Astrocyte (in vitro differentiated cells and primary cell): ENCODE data around the gene DLGAP4. TPM values are rescaled to one million over a fixed set of nuclear protein-coding genes. Genes with fewer than 3 reads are reported as not detected.

Experiments used
- DNase-seq: peaks from one replicate; pipeline ENCODE4 v3.0.0-alpha.2; 2010; ENCODE audit warnings: low read depth
- FAIRE-seq: peaks from 2 replicates; lab custom pipeline; 2011; peaks lifted over from hg19 to GRCh38; lab: Jason Lieb, UNC
- H2AFZ ChIP-seq: 2 replicates; pipeline ENCODE4 v1.6.0; 2012; ENCODE audit warnings: low read depth, low read length, inconsistent platforms
- H3K27ac ChIP-seq: 2 replicates; pipeline ENCODE4 v1.5.1; 2011; ENCODE audit warnings: low read depth, low read length, inconsistent platforms
- H3K27me3 ChIP-seq: 2 replicates; pipeline ENCODE4 v1.6.0; 2011; ENCODE audit warnings: low read length, inconsistent platforms; ENCODE audit not compliant: insufficient read depth
- H3K36me3 ChIP-seq: 2 replicates; pipeline ENCODE4 v1.5.1; 2011; ENCODE audit warnings: low read length, inconsistent platforms; ENCODE audit not compliant: insufficient read depth
- H3K4me1 ChIP-seq: 2 replicates; pipeline ENCODE4 v1.5.1; 2011; ENCODE audit warnings: low read length, inconsistent platforms; ENCODE audit not compliant: insufficient read depth
- H3K4me2 ChIP-seq: 2 replicates; pipeline ENCODE4 v1.6.0; 2012; ENCODE audit warnings: low read length, inconsistent platforms
- H3K4me3 ChIP-seq: 2 replicates; pipeline ENCODE4 v1.5.1; 2011; ENCODE audit warnings: low read depth, mild to moderate bottlenecking, low read length, inconsistent platforms; ENCODE audit not compliant: insufficient read depth
- H3K79me2 ChIP-seq: 2 replicates; pipeline ENCODE4 v1.6.0; 2012; ENCODE audit warnings: mild to moderate bottlenecking, low read length, inconsistent platforms; ENCODE audit not compliant: insufficient read depth
- H3K9ac ChIP-seq: 2 replicates; pipeline ENCODE4 v1.6.0; 2012; ENCODE audit warnings: mild to moderate bottlenecking, low read length, inconsistent platforms
- H3K9me3 ChIP-seq: 2 replicates; pipeline ENCODE4 v1.5.1; 2012; ENCODE audit warnings: low read depth, mild to moderate bottlenecking, low read length, inconsistent platforms; ENCODE audit not compliant: insufficient read depth
- H4K20me1 ChIP-seq: 2 replicates; pipeline ENCODE4 v1.6.0; 2012; ENCODE audit warnings: low read length, inconsistent platforms; ENCODE audit not compliant: insufficient read depth
- H3K27ac Mint-ChIP-seq: one replicate; pipeline ENCODE4 v1.8.0; 2021; ENCODE audit warnings: mild to moderate bottlenecking, mixed read lengths; ENCODE audit not compliant: unreplicated experiment
- H3K27me3 Mint-ChIP-seq: one replicate; pipeline ENCODE4 v1.8.0; 2021; ENCODE audit warnings: low read depth, mixed read lengths; ENCODE audit not compliant: unreplicated experiment
- H3K36me3 Mint-ChIP-seq: one replicate; pipeline ENCODE4 v1.8.0; 2021; ENCODE audit warnings: low read depth, mixed read lengths; ENCODE audit not compliant: unreplicated experiment
- H3K4me1 Mint-ChIP-seq: one replicate; pipeline ENCODE4 v1.8.0; 2021; ENCODE audit warnings: low read depth, mixed read lengths; ENCODE audit not compliant: unreplicated experiment
- H3K4me3 Mint-ChIP-seq: one replicate; pipeline ENCODE4 v1.8.0; 2021; ENCODE audit warnings: mild to moderate bottlenecking, moderate library complexity, mixed read lengths; ENCODE audit not compliant: unreplicated experiment
- H3K9me3 Mint-ChIP-seq: one replicate; pipeline ENCODE4 v1.8.0; 2021; ENCODE audit warnings: mild to moderate bottlenecking, mixed read lengths; ENCODE audit not compliant: unreplicated experiment
- CTCF ChIP-seq: IDR thresholded peaks from 2 replicates; pipeline ENCODE4 v1.5.1; 2011; ENCODE audit warnings: low read depth, mild to moderate bottlenecking, inconsistent platforms, low read length, moderate library complexity; ENCODE audit not compliant: insufficient read depth
- EZH2 ChIP-seq: IDR thresholded peaks from 2 replicates; pipeline ENCODE4 v1.6.1; 2012; ENCODE audit warnings: mild to moderate bottlenecking, low read length, inconsistent platforms; ENCODE audit not compliant: insufficient read depth
- total RNA-seq: library from RNA; stranded (reverse); gene quantifications from 2 replicates; pipeline ENCODE4 v1.2.1, GENCODE V29; 2021

DLGAP4 gene
- total RNA-seq, 1 donor from 2014 or later = 135 TPM

- no peak overlapping the region for H3K27ac Mint-ChIP-seq
- TF ChIP-seq CTCF = no peak
- no peak for TF ChIP-seq EZH2
- Histone ChIP-seq H3K4me3 (no peak overlapping the region), H3K4me2 (no peak overlapping the region), H2AFZ (no peak overlapping the region), H4K20me1 (no peaks in the 10 kb centered on the region), H3K79me2 (no peaks in the 10 kb centered on the region), H3K36me3 (no peaks in the 10 kb centered on the region), H3K27me3 (no peaks in the 10 kb centered on the region), H3K4me1 (no peaks in the 10 kb centered on the region), H3K27ac (no peak overlapping the region), H3K9me3 (no peaks in the 10 kb centered on the region), H3K9ac (no peak overlapping the region)
- H3K4me3 Mint-ChIP-seq = no peak overlapping the region
- peaks cover 2% of the 10 kb centered on the region for H3K4me1 Mint-ChIP-seq
- DNase-seq (no peak), FAIRE-seq (no peak)
- peaks cover 33% of the 10 kb centered on the region for H3K27me3 Mint-ChIP-seq
- H3K9me3 Mint-ChIP-seq = no peaks in the 10 kb centered on the region
- H3K36me3 Mint-ChIP-seq = no peaks in the 10 kb centered on the region
These were observed 44.3 kb downstream of the DLGAP4 start for GRCh38 chr20:36350439-36350838.

- Histone ChIP-seq H3K9ac (no peak overlapping the region), H3K9me3 (no peaks in the 10 kb centered on the region), H3K27ac (no peak overlapping the region), H3K4me3 (no peak overlapping the region), H3K27me3 (no peaks in the 10 kb centered on the region), H3K4me1 (no peaks in the 10 kb centered on the region), H3K79me2 (no peaks in the 10 kb centered on the region), H3K4me2 (no peak overlapping the region), H4K20me1 (no peaks in the 10 kb centered on the region), H2AFZ (no peak overlapping the region), H3K36me3 (no peaks in the 10 kb centered on the region)
- Mint-ChIP-seq H3K4me3 (no peak overlapping the region), H3K9me3 (no peaks in the 10 kb centered on the region), H3K4me1 (peaks cover 2% of the 10 kb centered on the region), H3K27ac (peak overlapping the region; percentile 41), H3K36me3 (no peaks in the 10 kb centered on the region), H3K27me3 (peaks cover 25% of the 10 kb centered on the region)
- TF ChIP-seq EZH2 = no peak
- TF ChIP-seq CTCF = no peak
- DNase-seq (no peak), FAIRE-seq (no peak)
These were observed 45.8 kb downstream of the DLGAP4 start for GRCh38 chr20:36351937-36352336.

- DNase-seq = no peak
- Mint-ChIP-seq H3K27me3 (peaks cover 29% of the 10 kb centered on the region), H3K4me1 (peaks cover 2% of the 10 kb centered on the region), H3K27ac (peak overlapping the region; percentile 78), H3K4me3 (no peak overlapping the region), H3K9me3 (peaks cover 2% of the 10 kb centered on the region), H3K36me3 (no peaks in the 10 kb centered on the region)
- H3K27ac ChIP-seq = no peak overlapping the region
- H3K79me2 ChIP-seq = no peaks in the 10 kb centered on the region
- no peak overlapping the region for H3K4me3 ChIP-seq
- no peaks in the 10 kb centered on the region for H3K36me3 ChIP-seq
- FAIRE-seq = no peak
- no peak overlapping the region for H3K4me2 ChIP-seq
- H2AFZ ChIP-seq = no peak overlapping the region
- no peaks in the 10 kb centered on the region for H3K27me3 ChIP-seq
- TF ChIP-seq CTCF (no peak), EZH2 (no peak)
- no peaks in the 10 kb centered on the region for H4K20me1 ChIP-seq
- no peak overlapping the region for H3K9ac ChIP-seq
- no peaks in the 10 kb centered on the region for H3K9me3 ChIP-seq
- H3K4me1 ChIP-seq = no peaks in the 10 kb centered on the region
These were observed 46.9 kb downstream of the DLGAP4 start for GRCh38 chr20:36352843-36353553.
